HFFc6 (cell line): Measurements from ENCODE around the gene IL1RAPL2. TPM values are rescaled to one million over a fixed set of nuclear protein-coding genes. Genes with fewer than 3 reads are reported as not detected.
A peak's percentile ranks its signal among the peaks of the same experiment; 100 is the strongest.

Source experiments
- DNase-seq: peaks from one replicate; pipeline ENCODE4 v3.0.0-alpha.2; 2018
- H3K27ac Mint-ChIP-seq: 2 replicates; pipeline ENCODE4 v1.8.0; 2020; ENCODE audit warnings: mild to moderate bottlenecking, mixed read lengths
- H3K27me3 Mint-ChIP-seq: 2 replicates; pipeline ENCODE4 v1.8.0; 2021; ENCODE audit warnings: mild to moderate bottlenecking, moderate library complexity, mixed read lengths; ENCODE audit not compliant: insufficient read depth
- H3K36me3 Mint-ChIP-seq: 2 replicates; pipeline ENCODE4 v1.8.0; 2021; ENCODE audit warnings: low read depth, mixed read lengths
- H3K4me1 Mint-ChIP-seq: 2 replicates; pipeline ENCODE4 v1.8.0; 2020; ENCODE audit warnings: low read depth, mixed read lengths
- H3K4me3 Mint-ChIP-seq: 2 replicates; pipeline ENCODE4 v1.8.0; 2020; ENCODE audit warnings: mild to moderate bottlenecking, moderate library complexity, mixed read lengths
- H3K9me3 Mint-ChIP-seq: 2 replicates; pipeline ENCODE4 v1.8.0; 2020; ENCODE audit warnings: mild to moderate bottlenecking, mixed read lengths
- CTCF ChIP-seq: fragments of 200-600 bp; sonication (generic); IDR thresholded peaks from 2 replicates; pipeline ENCODE4 v1.5.0; 2021; ENCODE audit warnings: antibody characterized with exemption, mild to moderate bottlenecking
- total RNA-seq, 6 experiments: library from RNA; stranded (reverse); fragmentation: NEBNext Ultra II Directional; extraction: Animal tissue kit (Norgen Biotek cat#: 25700); gene quantifications; 2 replicates in 1 of 6; 3 replicates in 5 of 6; pipeline ENCODE4 v1.2.3, GENCODE V29; 2021

Gene IL1RAPL2
- total RNA-seq, 6 experiments from 2014 or later, result 0.33 TPM; not detected in 5

- H3K27me3 Mint-ChIP-seq, result no peaks in the 10 kb centered on the region
- DNase-seq, result no peak
- H3K27ac Mint-ChIP-seq, result no peak overlapping the region
- no peak overlapping the region for H3K4me3 Mint-ChIP-seq
- H3K36me3 Mint-ChIP-seq, result no peaks in the 10 kb centered on the region
- H3K9me3 Mint-ChIP-seq, result peaks cover 4% of the 10 kb centered on the region
- H3K4me1 Mint-ChIP-seq, result no peaks in the 10 kb centered on the region
- TF ChIP-seq CTCF, result no peak
Observed at GRCh38 chrX:105168577-105168976, 602.6 kb downstream of the IL1RAPL2 start.

- H3K4me1 Mint-ChIP-seq, result no peaks in the 10 kb centered on the region
- no peaks in the 10 kb centered on the region for H3K27me3 Mint-ChIP-seq
- H3K4me3 Mint-ChIP-seq, result no peak overlapping the region
- DNase-seq, result no peak
- H3K27ac Mint-ChIP-seq, result no peak overlapping the region
- no peak for TF ChIP-seq CTCF
- peaks cover 2% of the 10 kb centered on the region for H3K9me3 Mint-ChIP-seq
- no peaks in the 10 kb centered on the region for H3K36me3 Mint-ChIP-seq
Observed at GRCh38 chrX:105173071-105173470, 607.1 kb downstream of the IL1RAPL2 start.

GRCh38 chrX:105179644-105180043 lies 613.6 kb downstream of the IL1RAPL2 start:
- Mint-ChIP-seq H3K4me3 (no peak overlapping the region), H3K9me3 (no peaks in the 10 kb centered on the region; the same call in none of the 2 replicates), H3K27me3 (no peaks in the 10 kb centered on the region), H3K27ac (no peak overlapping the region), H3K36me3 (no peaks in the 10 kb centered on the region), H3K4me1 (no peaks in the 10 kb centered on the region)
- no peak for TF ChIP-seq CTCF
- no peak for DNase-seq

GRCh38 chrX:105189093-105189492 lies 623.1 kb downstream of the IL1RAPL2 start:
- Mint-ChIP-seq H3K9me3 (no peaks in the 10 kb centered on the region), H3K4me3 (no peak overlapping the region), H3K36me3 (no peaks in the 10 kb centered on the region), H3K4me1 (no peaks in the 10 kb centered on the region), H3K27ac (no peak overlapping the region), H3K27me3 (peaks cover 1% of the 10 kb centered on the region; the same call in 1 of the 2 replicates)
- no peak for DNase-seq
- TF ChIP-seq CTCF, result no peak

- Mint-ChIP-seq H3K4me1 (no peaks in the 10 kb centered on the region), H3K27ac (no peak overlapping the region), H3K36me3 (no peaks in the 10 kb centered on the region), H3K4me3 (no peak overlapping the region), H3K27me3 (peaks cover 1% of the 10 kb centered on the region; the same call in 1 of the 2 replicates), H3K9me3 (no peaks in the 10 kb centered on the region)
- peak; percentile 10 for DNase-seq
- peak; percentile 80 for TF ChIP-seq CTCF
Observed at GRCh38 chrX:105190252-105190853, 624.4 kb downstream of the IL1RAPL2 start.
